ENCODE data around the gene MGME1.

DNA sequence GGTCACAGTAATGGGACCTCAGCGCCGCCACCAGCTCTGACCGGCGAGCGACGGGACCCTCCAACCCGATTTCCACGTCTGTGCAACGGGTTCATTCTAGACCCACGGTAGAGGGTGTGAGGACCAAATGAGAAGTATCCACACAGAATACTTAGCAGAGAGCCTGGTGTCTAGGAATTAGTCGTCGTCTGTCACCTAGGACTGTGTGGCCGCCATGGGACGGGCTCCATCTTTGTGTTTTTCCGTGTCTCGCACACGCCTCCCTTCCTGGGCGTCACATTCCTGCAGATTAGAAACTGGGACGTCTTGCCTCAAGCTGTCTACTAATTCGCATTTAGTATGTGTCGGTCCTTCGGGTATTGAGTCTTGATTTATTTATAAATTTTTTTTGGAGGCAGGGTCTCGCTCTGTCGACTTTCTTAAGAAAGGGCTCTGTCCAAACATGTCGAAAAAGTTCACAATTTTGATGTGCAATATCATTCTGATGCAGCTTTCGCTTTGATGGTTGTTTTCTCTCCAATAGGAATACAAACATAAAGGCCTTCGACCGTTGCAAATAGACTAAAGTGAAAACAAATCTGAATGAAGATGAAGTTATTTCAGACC, 563 bp downstream of the MGME1 start:
- TF ChIP-seq CTCF (conservative IDR thresholded peaks at IDR 0.05), result no peak
- TF ChIP-seq EZH2 (IDR thresholded peaks at IDR 0.05; ENCODE audit: low read depth), result no peak
